Neural progenitor cell (in vitro differentiated cells): ENCODE results near the gene CHD5.

Experiments
- CTCF ChIP-seq: fragments of 200-600 bp; sonication (generic); IDR thresholded peaks from 2 replicates; pipeline ENCODE4 v1.5.1; 2017; ENCODE audit warnings: antibody characterized with exemption, mild to moderate bottlenecking
- EZH2 ChIP-seq: fragments of 200-600 bp; sonication (generic); IDR thresholded peaks from 2 replicates; pipeline ENCODE4 v1.6.1; 2017; ENCODE audit warnings: antibody characterized with exemption, mild to moderate bottlenecking, moderate library complexity
- EZH2phosphoT487 ChIP-seq: fragments of 200-600 bp; sonication (generic); IDR thresholded peaks from 2 replicates; pipeline ENCODE4 v1.6.1; 2017; ENCODE audit warnings: antibody characterized with exemption

- TF ChIP-seq CTCF (no peak), EZH2 (no peak), EZH2phosphoT487 (no peak)
These were observed 2.3 kb downstream of the CHD5 start for GRCh38 chr1:6177681-6178380.
